HG03196 (cell line): ENCODE results near the gene TMX3.
A peak's percentile ranks its signal among the peaks of the same experiment; 100 is the strongest.

Source experiments
- ATAC-seq: cut with Tn5 transposase; IDR thresholded peaks from one replicate; pipeline ENCODE4 v1.9.1; 2021; ENCODE audit not compliant: unreplicated experiment

The TMX3 gene

GRCh38 chr18:68714712-68715496 lies at the start of gene TMX3:
Gene TMX3, minus strand, starts transcription at chr18:68715108. Its CDS starts 127 bp downstream, at chr18:68714981.
- ATAC-seq, result peak; percentile 97

- ATAC-seq, result no peak
These were observed 49.1 kb upstream of the TMX3 start for GRCh38 chr18:68764016-68764415.

- no peak for ATAC-seq
These were observed 48.2 kb upstream of the TMX3 start for GRCh38 chr18:68763083-68763482.

- no peak for ATAC-seq
These were observed 44.4 kb upstream of the TMX3 start for GRCh38 chr18:68759308-68759707.

- no peak for ATAC-seq
These were observed 42.2 kb upstream of the TMX3 start for GRCh38 chr18:68757126-68757525.

GRCh38 chr18:68742206-68742605 lies 27.3 kb upstream of the TMX3 start:
- no peak for ATAC-seq

- no peak for ATAC-seq
These were observed 26.1 kb upstream of the TMX3 start for GRCh38 chr18:68740966-68741365.

GRCh38 chr18:68739462-68739861 lies 24.6 kb upstream of the TMX3 start:
- no peak for ATAC-seq

- ATAC-seq, result no peak
These were observed 23.7 kb upstream of the TMX3 start for GRCh38 chr18:68738564-68738963.

- peak; percentile 79 for ATAC-seq
These were observed 20.8 kb upstream of the TMX3 start for GRCh38 chr18:68735483-68736343.

GRCh38 chr18:68734308-68734707 lies 19.4 kb upstream of the TMX3 start:
- ATAC-seq, result no peak

- ATAC-seq, result no peak
These were observed 18.8 kb upstream of the TMX3 start for GRCh38 chr18:68733707-68734106.

- ATAC-seq, result no peak
These were observed 13.3 kb upstream of the TMX3 start for GRCh38 chr18:68728081-68728700.

- no peak for ATAC-seq
These were observed 12.6 kb upstream of the TMX3 start for GRCh38 chr18:68727506-68727905.

GRCh38 chr18:68725346-68725745 lies 10.4 kb upstream of the TMX3 start:
- no peak for ATAC-seq

GRCh38 chr18:68724021-68724420 lies 9.1 kb upstream of the TMX3 start:
- ATAC-seq, result no peak

- ATAC-seq, result no peak
These were observed 8.6 kb upstream of the TMX3 start for GRCh38 chr18:68723539-68723938.

GRCh38 chr18:68722821-68723220 lies 7.9 kb upstream of the TMX3 start:
- no peak for ATAC-seq

GRCh38 chr18:68721681-68722583 lies 7.0 kb upstream of the TMX3 start:
- peak; percentile 80 for ATAC-seq

GRCh38 chr18:68714366-68714711 lies 569 bp downstream of the TMX3 start:
- ATAC-seq, result peak; percentile 12

GRCh38 chr18:68713796-68714195 lies 1.1 kb downstream of the TMX3 start:
- no peak for ATAC-seq
